ENCODE measurements around the gene CNTN4.

The CNTN4 gene

GRCh38 chr3:3085782-3086181, 987.1 kb downstream of the CNTN4 start:
- no peak for TF ChIP-seq CTCF (IDR thresholded peaks at IDR 0.05; ENCODE audit: insufficient read depth, low read depth, low read length, missing control alignments)
- DNase-seq (ENCODE audit: low read depth): no peak
- no peak overlapping the region for H3K4me3 ChIP-seq (ENCODE audit: low read length)

GRCh38 chr3:3086239-3086638, 987.6 kb downstream of the CNTN4 start:
- no peak overlapping the region for H3K4me3 ChIP-seq (ENCODE audit: low read length)
- no peak for TF ChIP-seq CTCF (IDR thresholded peaks at IDR 0.05; ENCODE audit: insufficient read depth, low read depth, low read length, missing control alignments)
- no peak for DNase-seq (ENCODE audit: low read depth)

GRCh38 chr3:3087279-3087678, 988.6 kb downstream of the CNTN4 start:
- TF ChIP-seq CTCF (IDR thresholded peaks at IDR 0.05; ENCODE audit: insufficient read depth, low read depth, low read length, missing control alignments): no peak
- DNase-seq (ENCODE audit: low read depth): no peak
- no peak overlapping the region for H3K4me3 ChIP-seq (ENCODE audit: low read length)

- DNase-seq (ENCODE audit: low read depth): no peak
- TF ChIP-seq CTCF (IDR thresholded peaks at IDR 0.05; ENCODE audit: insufficient read depth, low read depth, low read length, missing control alignments): no peak
- no peak overlapping the region for H3K4me3 ChIP-seq (ENCODE audit: low read length)
These were observed 989.2 kb downstream of the CNTN4 start for GRCh38 chr3:3087716-3088465.

GRCh38 chr3:3089017-3089416, 990.4 kb downstream of the CNTN4 start:
- DNase-seq (ENCODE audit: low read depth): no peak
- H3K4me3 ChIP-seq (ENCODE audit: low read length): no peak overlapping the region
- no peak for TF ChIP-seq CTCF (IDR thresholded peaks at IDR 0.05; ENCODE audit: insufficient read depth, low read depth, low read length, missing control alignments)

- no peak for TF ChIP-seq CTCF (IDR thresholded peaks at IDR 0.05; ENCODE audit: insufficient read depth, low read depth, low read length, missing control alignments)
- no peak for DNase-seq (ENCODE audit: low read depth)
- H3K4me3 ChIP-seq (ENCODE audit: low read length): no peak overlapping the region
These were observed 999.3 kb downstream of the CNTN4 start for GRCh38 chr3:3097958-3098357.

All from epithelial cell of esophagus (primary cell).